ENCODE results near the gene B4GALNT4.

B4GALNT4 gene

DNA sequence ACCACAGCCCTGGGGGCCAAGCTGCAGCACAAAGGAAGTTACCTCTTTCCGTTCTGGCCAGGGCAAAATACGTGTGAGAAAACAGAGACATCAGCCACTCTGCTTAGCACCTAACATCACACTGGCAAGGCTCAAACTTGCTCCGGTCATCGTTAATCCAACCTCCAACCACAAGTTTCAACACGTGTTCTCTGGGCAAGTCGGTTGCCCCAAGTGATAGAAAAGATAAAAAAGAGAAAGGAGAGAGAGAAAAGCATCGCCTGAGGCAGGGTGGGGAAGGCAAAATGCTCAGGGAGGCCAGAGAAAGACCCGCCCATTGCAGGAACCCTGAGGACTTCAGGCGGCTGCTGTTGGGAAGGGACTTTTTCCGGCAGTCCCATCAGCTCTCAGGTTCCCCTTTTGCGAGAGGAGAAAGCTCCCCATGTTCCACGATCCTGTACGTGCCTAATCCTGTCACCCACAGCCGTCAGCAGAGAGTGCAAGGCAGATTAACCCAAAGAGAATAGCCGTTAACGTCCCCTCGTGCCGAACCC is 18.5 kb upstream of the B4GALNT4 start:
- Mint-ChIP-seq H3K27me3 (ENCODE audit: low read depth) (no peaks in the 10 kb centered on the region), H3K4me1 (peaks cover 42% of the 10 kb centered on the region), H3K9me3 (no peaks in the 10 kb centered on the region)

DNA sequence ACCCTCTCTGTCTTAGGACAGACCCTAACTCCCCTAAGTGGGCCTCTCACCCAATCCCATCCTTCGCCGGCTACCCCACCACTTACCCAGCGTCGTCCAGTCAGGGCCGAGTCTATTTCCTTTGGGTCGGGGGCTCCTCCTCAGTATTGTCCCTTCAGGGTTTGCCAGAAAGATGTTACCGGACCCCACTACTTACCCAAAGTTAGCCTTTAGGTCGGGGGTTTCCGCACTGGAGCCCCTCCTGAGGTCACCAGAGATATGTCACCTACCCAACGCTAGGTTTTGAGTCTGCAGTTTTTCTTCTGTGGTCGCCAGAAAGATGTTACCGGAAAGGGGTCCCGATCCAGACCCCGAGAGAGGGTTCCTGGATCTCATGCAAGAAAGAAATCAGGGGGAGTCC is 17.9 kb upstream of the B4GALNT4 start:
- H3K36me3 Mint-ChIP-seq (ENCODE audit: low read depth), result no peaks in the 10 kb centered on the region
- H3K27me3 Mint-ChIP-seq (ENCODE audit: low read depth), result no peaks in the 10 kb centered on the region
- H3K4me3 Mint-ChIP-seq, result no peak overlapping the region
- H3K9me3 Mint-ChIP-seq, result no peaks in the 10 kb centered on the region
- peaks cover 42% of the 10 kb centered on the region for H3K4me1 Mint-ChIP-seq
- TF ChIP-seq, protein P1, sequence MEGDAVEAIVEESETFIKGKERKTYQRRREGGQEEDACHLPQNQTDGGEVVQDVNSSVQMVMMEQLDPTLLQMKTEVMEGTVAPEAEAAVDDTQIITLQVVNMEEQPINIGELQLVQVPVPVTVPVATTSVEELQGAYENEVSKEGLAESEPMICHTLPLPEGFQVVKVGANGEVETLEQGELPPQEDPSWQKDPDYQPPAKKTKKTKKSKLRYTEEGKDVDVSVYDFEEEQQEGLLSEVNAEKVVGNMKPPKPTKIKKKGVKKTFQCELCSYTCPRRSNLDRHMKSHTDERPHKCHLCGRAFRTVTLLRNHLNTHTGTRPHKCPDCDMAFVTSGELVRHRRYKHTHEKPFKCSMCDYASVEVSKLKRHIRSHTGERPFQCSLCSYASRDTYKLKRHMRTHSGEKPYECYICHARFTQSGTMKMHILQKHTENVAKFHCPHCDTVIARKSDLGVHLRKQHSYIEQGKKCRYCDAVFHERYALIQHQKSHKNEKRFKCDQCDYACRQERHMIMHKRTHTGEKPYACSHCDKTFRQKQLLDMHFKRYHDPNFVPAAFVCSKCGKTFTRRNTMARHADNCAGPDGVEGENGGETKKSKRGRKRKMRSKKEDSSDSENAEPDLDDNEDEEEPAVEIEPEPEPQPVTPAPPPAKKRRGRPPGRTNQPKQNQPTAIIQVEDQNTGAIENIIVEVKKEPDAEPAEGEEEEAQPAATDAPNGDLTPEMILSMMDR (IDR thresholded peaks at IDR 0.05; ENCODE audit: unreplicated experiment in 3 of 3), result no peak
- H3K27ac Mint-ChIP-seq, result peak overlapping the region; percentile 75 to 83 (median 81)

More for the DNA sequence above, 18.5 kb upstream of the B4GALNT4 start:
- Mint-ChIP-seq H3K27ac (peak overlapping the region; percentile 75 to 83 (median 81)), H3K4me3 (no peak overlapping the region), H3K36me3 (ENCODE audit: low read depth) (no peaks in the 10 kb centered on the region)
- TF ChIP-seq, protein P1 (IDR thresholded peaks at IDR 0.05; ENCODE audit: unreplicated experiment in 3 of 3), result no peak

GRCh38 chr11:352456-353031 is 16.8 kb upstream of the B4GALNT4 start:
- no peak overlapping the region for H3K4me3 Mint-ChIP-seq
- no peaks in the 10 kb centered on the region for H3K27me3 Mint-ChIP-seq (ENCODE audit: low read depth)
- H3K36me3 Mint-ChIP-seq (ENCODE audit: low read depth), result no peaks in the 10 kb centered on the region
- TF ChIP-seq, protein P1 (IDR thresholded peaks at IDR 0.05; ENCODE audit: unreplicated experiment in 3 of 3), result no peak
- H3K9me3 Mint-ChIP-seq, result no peaks in the 10 kb centered on the region
- peaks cover 42% of the 10 kb centered on the region for H3K4me1 Mint-ChIP-seq
- H3K27ac Mint-ChIP-seq, result peak overlapping the region in 2 of 3 experiments; percentile 99 to 100

GRCh38 chr11:353179-353873 is 16.0 kb upstream of the B4GALNT4 start:
- Mint-ChIP-seq H3K27ac (peak overlapping the region in 2 of 3 experiments; percentile 99 to 100), H3K27me3 (ENCODE audit: low read depth) (no peaks in the 10 kb centered on the region), H3K4me3 (peak overlapping the region; percentile 20 to 70 (median 41)), H3K9me3 (no peaks in the 10 kb centered on the region), H3K36me3 (ENCODE audit: low read depth) (no peaks in the 10 kb centered on the region), H3K4me1 (peaks cover 42% of the 10 kb centered on the region)
- TF ChIP-seq, protein P1 (IDR thresholded peaks at IDR 0.05; ENCODE audit: unreplicated experiment in 3 of 3), result no peak

- Mint-ChIP-seq H3K4me1 (peaks cover 31% of the 10 kb centered on the region), H3K4me3 (peak overlapping the region; percentile 61 to 67 (median 61)), H3K36me3 (ENCODE audit: low read depth) (no peaks in the 10 kb centered on the region), H3K9me3 (no peaks in the 10 kb centered on the region), H3K27me3 (ENCODE audit: low read depth) (no peaks in the 10 kb centered on the region), H3K27ac (peak overlapping the region in 2 of 3 experiments; percentile 99 to 100)
- TF ChIP-seq, protein P1 (IDR thresholded peaks at IDR 0.05; ENCODE audit: unreplicated experiment in 3 of 3), result no peak
Observed at GRCh38 chr11:355581-356458, 13.5 kb upstream of the B4GALNT4 start.
